Measurements from ENCODE around the gene RLN3. TPM values are rescaled to one million over a fixed set of nuclear protein-coding genes. Genes with fewer than 3 reads are reported as not detected.
"Not testable (repeated sequence)": the region's sequence is repeated elsewhere in the genome, so short reads cannot be mapped to it uniquely, and the experiment has no call there.

Gene RLN3
- total RNA-seq, 6 donors from 2014 or later: 0.43 TPM; not detected in 5

DNA sequence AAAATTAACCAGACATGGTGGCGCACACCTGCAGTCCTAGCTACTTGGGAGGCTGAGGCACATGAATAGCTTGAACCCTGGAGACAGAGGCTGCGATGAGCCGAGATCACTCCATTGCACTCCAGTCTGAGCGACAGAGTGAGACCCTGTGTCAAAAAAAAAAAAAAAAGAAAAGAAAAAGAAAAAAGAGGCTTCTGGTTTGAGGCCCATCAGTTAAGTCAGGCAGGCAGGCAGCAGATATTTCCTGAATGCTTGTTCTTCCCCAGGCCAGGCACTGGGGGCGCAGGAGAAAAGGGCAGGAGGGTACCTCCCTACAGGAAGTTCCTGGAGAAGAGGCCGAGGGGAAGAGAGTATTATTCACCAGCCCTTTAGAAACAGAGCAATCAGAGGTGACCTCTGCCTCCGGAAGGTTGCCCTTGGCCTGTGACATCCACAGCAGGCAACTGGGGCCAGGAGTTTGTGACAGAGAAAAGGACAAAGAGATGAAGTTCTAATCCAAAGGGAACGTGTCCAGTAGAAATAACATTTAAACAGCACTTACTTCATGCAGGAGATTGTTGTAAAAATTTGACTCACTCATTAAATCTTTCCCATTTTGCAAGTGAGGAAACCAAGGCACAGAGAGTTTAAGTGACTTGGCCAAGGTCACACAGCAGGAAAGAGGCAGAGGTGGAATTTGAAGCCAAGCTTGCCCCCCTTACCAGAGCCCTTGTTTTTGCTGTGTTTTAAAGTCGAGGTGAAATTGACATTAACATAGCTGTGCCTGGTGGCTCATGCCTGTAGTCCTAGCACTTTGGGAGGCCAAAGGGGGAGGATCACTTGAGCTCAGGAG, 4.3 kb upstream of the RLN3 start:
- H3K27me3 ChIP-seq: no peaks in the 10 kb centered on the region
- no peaks in the 10 kb centered on the region for H3K9me3 ChIP-seq
- DNase-seq (peak in 1 of 2 donors; percentile 58), ATAC-seq (ENCODE audit: low FRiP score in 2 of 2) (peak; percentile 82 to 85)
- WGBS, 2 donors: 46 to 49% methylated on average over 9 of the region's 9 CpGs
- H3K27ac ChIP-seq: peak overlapping the region; percentile 49 to 72 (median 57)
- TF ChIP-seq EP300 (IDR thresholded peaks at IDR 0.05): no peak
- no peak for TF ChIP-seq POLR2A (IDR thresholded peaks at IDR 0.05)
- no peak for TF ChIP-seq POLR2AphosphoS5 (IDR thresholded peaks at IDR 0.05)
- TF ChIP-seq, protein P1, sequence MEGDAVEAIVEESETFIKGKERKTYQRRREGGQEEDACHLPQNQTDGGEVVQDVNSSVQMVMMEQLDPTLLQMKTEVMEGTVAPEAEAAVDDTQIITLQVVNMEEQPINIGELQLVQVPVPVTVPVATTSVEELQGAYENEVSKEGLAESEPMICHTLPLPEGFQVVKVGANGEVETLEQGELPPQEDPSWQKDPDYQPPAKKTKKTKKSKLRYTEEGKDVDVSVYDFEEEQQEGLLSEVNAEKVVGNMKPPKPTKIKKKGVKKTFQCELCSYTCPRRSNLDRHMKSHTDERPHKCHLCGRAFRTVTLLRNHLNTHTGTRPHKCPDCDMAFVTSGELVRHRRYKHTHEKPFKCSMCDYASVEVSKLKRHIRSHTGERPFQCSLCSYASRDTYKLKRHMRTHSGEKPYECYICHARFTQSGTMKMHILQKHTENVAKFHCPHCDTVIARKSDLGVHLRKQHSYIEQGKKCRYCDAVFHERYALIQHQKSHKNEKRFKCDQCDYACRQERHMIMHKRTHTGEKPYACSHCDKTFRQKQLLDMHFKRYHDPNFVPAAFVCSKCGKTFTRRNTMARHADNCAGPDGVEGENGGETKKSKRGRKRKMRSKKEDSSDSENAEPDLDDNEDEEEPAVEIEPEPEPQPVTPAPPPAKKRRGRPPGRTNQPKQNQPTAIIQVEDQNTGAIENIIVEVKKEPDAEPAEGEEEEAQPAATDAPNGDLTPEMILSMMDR (IDR thresholded peaks at IDR 0.05): peak; percentile 12 to 50 (median 45)
- H3K4me1 ChIP-seq: peaks cover 0 to 26% (median 14%) of the 10 kb centered on the region in 4 donors
- no peaks in the 10 kb centered on the region for H3K36me3 ChIP-seq
- no peak overlapping the region for H3K4me3 ChIP-seq

DNA sequence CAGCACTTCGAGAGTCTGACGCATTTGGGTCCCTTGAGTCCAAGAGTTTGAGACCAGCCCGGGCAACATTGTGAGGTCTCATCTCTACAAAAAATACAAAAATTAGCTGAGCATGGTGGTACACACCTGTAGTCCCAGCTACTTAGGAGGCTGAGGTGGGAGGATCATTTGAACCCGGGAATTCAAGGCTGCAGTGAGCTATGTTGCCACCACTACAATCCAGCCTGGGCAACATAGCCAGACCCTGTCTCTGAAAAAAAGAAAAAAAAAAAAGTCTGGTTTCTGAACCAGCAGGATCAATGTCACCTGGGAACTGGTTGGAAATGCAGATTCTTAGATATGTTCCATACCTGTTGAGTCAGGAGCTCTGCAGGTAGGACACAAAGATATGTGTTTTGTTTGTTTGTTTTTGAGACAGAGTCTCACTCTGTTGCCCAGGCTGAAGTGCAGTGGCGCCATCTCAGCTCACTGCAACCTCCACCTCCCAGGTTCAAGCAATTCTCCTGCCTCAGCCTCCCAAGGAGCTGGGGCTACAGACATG, 1.2 kb upstream of the RLN3 start:
- ATAC-seq (ENCODE audit: low FRiP score in 2 of 2): not testable (repeated sequence)

DNA sequence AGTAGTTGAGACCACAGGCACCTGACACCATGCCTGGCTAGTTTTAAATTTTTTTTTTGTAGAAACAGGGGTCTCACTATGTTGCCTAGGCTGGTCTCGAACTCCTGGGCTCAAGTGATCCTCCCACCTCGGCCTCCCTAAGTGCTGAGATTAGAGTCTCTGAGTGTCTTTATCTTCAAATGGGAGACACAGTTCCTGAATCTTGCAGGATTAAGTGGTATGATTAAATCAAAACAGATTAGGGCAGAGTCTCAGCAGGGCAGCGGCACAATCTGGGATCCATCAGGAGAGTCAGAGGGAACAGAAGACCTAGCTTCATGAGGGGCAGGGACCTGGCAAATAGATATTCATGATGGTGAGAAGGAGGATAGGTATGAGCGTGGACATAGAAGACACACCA, 953 bp downstream of the RLN3 start:
- TF ChIP-seq EP300 (IDR thresholded peaks at IDR 0.05): no peak
- TF ChIP-seq, protein P1 (IDR thresholded peaks at IDR 0.05): no peak
- H3K4me3 ChIP-seq: no peak overlapping the region
- no peaks in the 10 kb centered on the region for H3K36me3 ChIP-seq
- peaks cover 12 to 25% (median 17%) of the 10 kb centered on the region in 4 donors for H3K4me1 ChIP-seq
- H3K27ac ChIP-seq: no peak overlapping the region
- ATAC-seq (ENCODE audit: low FRiP score in 2 of 2) (no peak), DNase-seq (no peak)
- H3K9me3 ChIP-seq: no peaks in the 10 kb centered on the region
- 78 to 82% methylated on average over 4 of the region's 4 CpGs for WGBS, 2 donors
- no peaks in the 10 kb centered on the region for H3K27me3 ChIP-seq

More for the DNA sequence above, 1.2 kb upstream of the RLN3 start:
- not testable (repeated sequence) for H3K27me3 ChIP-seq, DNase-seq, H3K36me3 ChIP-seq, H3K27ac ChIP-seq, H3K9me3 ChIP-seq, H3K4me3 ChIP-seq
- H3K4me1 ChIP-seq: peaks cover 7 to 33% (median 17%) of the 10 kb centered on the region in 4 donors
- 93 to 95% methylated on average over 5 of the region's 5 CpGs for WGBS, 2 donors

DNA sequence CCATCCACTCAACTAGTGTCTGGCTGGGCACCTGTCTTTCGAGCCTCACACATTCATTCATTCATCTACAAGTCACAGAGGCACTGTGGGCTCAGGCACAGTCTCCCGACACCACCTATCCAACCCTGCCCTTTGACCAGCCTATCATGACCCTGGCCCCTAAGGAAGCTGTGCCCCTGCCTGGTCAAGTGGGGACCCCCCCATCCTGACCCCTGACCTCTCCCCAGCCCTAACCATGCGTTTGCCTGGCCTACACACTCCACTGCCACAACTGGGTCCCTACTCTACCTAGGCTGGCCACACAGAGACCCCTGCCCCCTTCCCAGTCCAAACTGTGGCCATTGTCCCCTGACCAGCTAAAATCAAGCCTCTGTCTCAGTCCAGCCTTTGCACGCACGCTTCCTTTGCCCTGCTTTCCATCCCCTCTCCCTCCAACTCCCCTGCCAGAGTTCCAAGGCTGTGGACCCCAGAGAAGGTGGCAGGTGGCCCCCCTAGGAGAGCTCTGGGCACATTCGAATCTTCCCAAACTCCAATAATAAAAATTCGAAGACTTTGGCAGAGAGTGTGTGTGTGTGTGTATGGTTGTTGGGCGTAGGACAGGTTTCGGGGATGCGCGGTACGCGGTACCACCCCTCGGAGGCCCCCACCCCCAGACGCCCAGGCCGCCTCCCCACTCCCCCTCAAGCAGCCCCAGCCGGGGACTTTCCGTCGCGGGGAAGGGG, 3.2 kb downstream of the RLN3 start:
- H3K27me3 ChIP-seq: no peaks in the 10 kb centered on the region
- H3K4me3 ChIP-seq: peak overlapping the region; percentile 51 to 83 (median 72)
- TF ChIP-seq EP300 (IDR thresholded peaks at IDR 0.05): no peak
- TF ChIP-seq POLR2A (IDR thresholded peaks at IDR 0.05): no peak
- TF ChIP-seq, protein P1 (IDR thresholded peaks at IDR 0.05): no peak
- no peak for TF ChIP-seq POLR2AphosphoS5 (IDR thresholded peaks at IDR 0.05)
- H3K36me3 ChIP-seq: no peaks in the 10 kb centered on the region
- no peaks in the 10 kb centered on the region for H3K9me3 ChIP-seq
- H3K27ac ChIP-seq: peak overlapping the region; percentile 76 to 93 (median 92)
- 21 to 43% methylated on average over 8 to 20 of the region's 20 CpGs for WGBS, 2 donors
- ATAC-seq (ENCODE audit: low FRiP score in 2 of 2): no peak
- DNase-seq: no peak
- H3K4me1 ChIP-seq: peaks cover 10 to 22% (median 13%) of the 10 kb centered on the region in 4 donors
